K562 (cell line): ENCODE measurements around the gene ENG. TPM values are rescaled to one million over a fixed set of nuclear protein-coding genes. Genes with fewer than 3 reads are reported as not detected.

Source experiments
- ATAC-seq: fragments of 200-7000 bp; cut with Tn5 transposase; 3 replicates; pipeline ENCODE4 v1.9.1; 2020; ENCODE audit warnings: moderate library complexity
- BruUV-seq: library from RNA; stranded (reverse); fragments of 400-500 nt; replicated peaks from 2 replicates; lab custom pipeline; 2021; lab: Mats Ljungman, UMichigan
- CTCF ChIA-PET: fragments of 300-600 bp; formaldehyde crosslinking; extraction: SDS; loops from one replicate; lab custom pipeline; 2021; ENCODE audit warnings: low intra/inter-chr PET ratio; lab: Yijun Ruan, JAX
- POLR2A ChIA-PET: fragments of 300-600, 350-650 bp; sonication (Branson Sonifier 250); formaldehyde crosslinking; extraction: SDS; loops from one replicate; lab custom pipeline; 2021; ENCODE audit warnings: antibody characterized with exemption, inconsistent platforms; lab: Yijun Ruan, JAX
- DNase-seq, 4 experiments: peaks; one replicate each; pipeline versions ENCODE4 v3.0.0 to v3.0.0-alpha.2; 2011 to 2018; ENCODE audit warnings: low spot score in 3 of 4, mixed read lengths in 3 of 4; ENCODE audit errors: extremely low read depth in 1 of 4
- FAIRE-seq: peaks from 2 replicates; lab custom pipeline; 2011; peaks lifted over from hg19 to GRCh38; lab: Jason Lieb, UNC
- H2AFZ ChIP-seq: 2 replicates; pipeline ENCODE4 v1.6.0; 2011; ENCODE audit warnings: low read depth, low read length, control low read depth, inconsistent platforms
- H3K27ac ChIP-seq: fragments of 200-600 bp; 3 replicates; pipeline ENCODE4 v1.8.0; 2011; ENCODE audit warnings: low read depth, mild to moderate bottlenecking, control low read depth, inconsistent platforms, low read length, moderate library complexity, mixed read lengths; ENCODE audit errors: extremely low read depth
- H3K27me3 ChIP-seq, 2 experiments: fragments of 300-600 bp in 1 of 2; 2 replicates in 1 of 2; 3 replicates in 1 of 2; pipeline versions ENCODE4 v1.6.0 to v1.8.0; 2011; ENCODE audit warnings: inconsistent platforms in 2 of 2, low read length in 2 of 2, mild to moderate bottlenecking in 1 of 2, mixed read lengths in 1 of 2, moderate library complexity in 1 of 2; ENCODE audit not compliant: control insufficient read depth in 2 of 2, insufficient read depth in 2 of 2
- H3K36me3 ChIP-seq: fragments of 300-600 bp; 3 replicates; pipeline ENCODE4 v1.8.0; 2011; ENCODE audit warnings: mild to moderate bottlenecking, low read length, inconsistent platforms; ENCODE audit not compliant: control insufficient read depth, insufficient read depth
- H3K4me1 ChIP-seq, 2 experiments: fragments of 200-600 bp in 1 of 2; replicated peaks in 1 of 2; 2 replicates in 1 of 2; 3 replicates in 1 of 2; pipeline versions ENCODE4 v1.5.1 to v1.8.0; 2011; ENCODE audit warnings: inconsistent platforms in 2 of 2, low read length in 2 of 2, mild to moderate bottlenecking in 1 of 2, mixed read lengths in 1 of 2, moderate library complexity in 1 of 2; ENCODE audit not compliant: control insufficient read depth in 2 of 2, insufficient read depth in 2 of 2
- H3K4me2 ChIP-seq: 2 replicates; pipeline ENCODE4 v1.6.1; 2011; ENCODE audit warnings: low read length, control low read depth, inconsistent platforms, mixed read lengths; ENCODE audit not compliant: insufficient read depth
- H3K4me3 ChIP-seq: fragments of 200-600 bp; sonication (generic), shearing (Covaris generic); 2 replicates; pipeline ENCODE4 v1.5.1; 2016; ENCODE audit warnings: control low read depth, inconsistent platforms
- H3K79me2 ChIP-seq: fragments of 200-600 bp; 3 replicates; pipeline ENCODE4 v1.8.0; 2011; ENCODE audit warnings: low read length, inconsistent platforms; ENCODE audit not compliant: control insufficient read depth, insufficient read depth
- H3K9ac ChIP-seq, 2 experiments: 2 replicates each; pipeline versions ENCODE4 v1.6.0 to v1.6.1; 2011; ENCODE audit warnings: low read depth in 2 of 2, low read length in 2 of 2, control low read depth in 1 of 2, inconsistent platforms in 1 of 2, mild to moderate bottlenecking in 1 of 2, mixed read lengths in 1 of 2; ENCODE audit not compliant: insufficient read depth in 1 of 2
- H3K9me1 ChIP-seq: one replicate; pipeline ENCODE4 v1.6.0; 2011; ENCODE audit warnings: inconsistent platforms, mild to moderate bottlenecking, low read length, moderate library complexity; ENCODE audit not compliant: control insufficient read depth, insufficient read depth
- H3K9me3 ChIP-seq: replicated peaks from 2 replicates; pipeline ENCODE4 v1.5.1; 2011; ENCODE audit warnings: low read depth, low read length, inconsistent platforms; ENCODE audit not compliant: control insufficient read depth, insufficient read depth
- H4K20me1 ChIP-seq: replicated peaks from 2 replicates; pipeline ENCODE4 v1.6.1; 2011; ENCODE audit warnings: low read length, inconsistent platforms, mixed read lengths; ENCODE audit not compliant: control insufficient read depth, insufficient read depth
- C11orf30 ChIP-seq: fragments of 450-650 bp; IDR thresholded peaks from 2 replicates; pipeline ENCODE4 v1.6.1; 2016; ENCODE audit warnings: low read depth, mild to moderate bottlenecking
- ELK1 ChIP-seq: sonication (generic); formaldehyde crosslinking; IDR thresholded peaks from 2 replicates; pipeline ENCODE4 v1.8.1; 2022; ENCODE audit warnings: missing genetic modification reagents
- JUNB ChIP-seq: fragments of 450-650 bp; formaldehyde crosslinking; conservative IDR thresholded peaks from 2 replicates; pipeline ENCODE4 v1.4.0; 2020; ENCODE audit warnings: mild to moderate bottlenecking
- TFAP4 ChIP-seq: sonication (generic); formaldehyde crosslinking; IDR thresholded peaks from 2 replicates; pipeline ENCODE4 v1.8.0; 2022; ENCODE audit warnings: missing genetic modification reagents, mild to moderate bottlenecking, moderate library complexity, borderline replicate concordance
- TSHZ1 ChIP-seq: fragments of 250-450 bp; sonication (Bioruptor Pico); IDR thresholded peaks from 2 replicates; pipeline ENCODE4 v1.4.0; 2020; ENCODE audit warnings: mild to moderate bottlenecking, moderate library complexity
- WGBS: fragments of 100-300 bp; shearing (Covaris generic); methylation state at CpG from one replicate; pipeline ENCODE4 v1.1.6; 2016; ENCODE audit warnings: low coverage, mixed read lengths; ENCODE audit not compliant: insufficient coverage; ENCODE audit errors: missing lambda C conversion rate; 5-methylcytosine and 5-hydroxymethylcytosine counted together
- in situ Hi-C: fragments of 300-500 bp; cut with MboI; formaldehyde crosslinking; loops from 4 replicates; pipeline ENCODE4 v1.15.0; 2018; ENCODE audit warnings: inconsistent platforms, mixed read lengths
- intact Hi-C: fragments of 100-400 bp; cut with micrococcal nuclease; formaldehyde crosslinking; loops from 2 replicates; pipeline ENCODE4 v1.14.2; 2022
- polyA plus RNA-seq, 8 experiments: library from polyadenylated mRNA; depleted of rRNA in 4 of 8; stranded (reverse) in 5 of 8; unstranded in 3 of 8; fragments of >200 nt; fragmentation: Nextera tagmentation in 2 of 8; fragmentation: Illumina TruSeq in 1 of 8; extraction: Ambion mirVana in 2 of 8; extraction: Trizol in 1 of 8; gene quantifications; 2 replicates each; pipeline versions ENCODE4 v1.2.1 to v1.2.3, GENCODE V29; 2011 to 2014; ENCODE audit warnings: inconsistent platforms in 1 of 8, missing spikeins in 1 of 8
- total RNA-seq, 7 experiments: library from RNA; depleted of rRNA in 6 of 7; stranded (reverse); fragments of >200 nt in 6 of 7; fragmentation: Illumina TruSeq in 2 of 7; extraction: Trizol in 2 of 7; gene quantifications; 2 replicates each; pipeline versions ENCODE4 v1.2.1 to v1.2.3, GENCODE V29; 2011 to 2021; ENCODE audit warnings: low replicate concordance in 1 of 7

The ENG gene
- total and polyA plus RNA-seq, 9 of the 15 experiments (the other 6 are each of a cell fraction or from before 2014, with no cell fraction given), result 0.04 to 0.40 (median 0.14) TPM; not detected in 1

- BruUV-seq, result no TSS peak
- H3K79me2 ChIP-seq, result no peaks in the 10 kb centered on the region
- DNase-seq, result no peak
- peak overlapping the region; percentile 67 for H2AFZ ChIP-seq
- H3K36me3 ChIP-seq, result no peaks in the 10 kb centered on the region
- peak overlapping the region in 1 of 2 experiments; percentile 57; a peak in 2 of 4 replicates for H3K9ac ChIP-seq
- no peaks in the 10 kb centered on the region for H3K27me3 ChIP-seq
- ATAC-seq, result 0 out of 3 replicates have a peak, but pooled peaks have one; percentile 24
- FAIRE-seq, result no peak
- H4K20me1 ChIP-seq, result no peaks in the 10 kb centered on the region
- ChIA-PET POLR2A (interaction anchor here (0.8 kb wide), 1 partner anchor 9 kb away, joined by 5 read pairs; no protein-coding TSS in a partner anchor), CTCF (interaction anchor here (0.5 kb wide), 1 partner anchor 24 kb away, joined by 4 read pairs; no protein-coding TSS in a partner anchor)
- H3K4me2 ChIP-seq, result no peak overlapping the region
- WGBS, result 30% methylated on average over 7 of the region's 17 CpGs
- no peak overlapping the region for H3K27ac ChIP-seq
- in situ Hi-C loops, result no loop called here
- H3K9me1 ChIP-seq, result no peaks in the 10 kb centered on the region
- H3K9me3 ChIP-seq, result no peaks in the 10 kb centered on the region
- intact Hi-C loops, result no loop called here
- H3K4me3 ChIP-seq, result no peak overlapping the region
- H3K4me1 ChIP-seq, result peaks cover 0 to 20% of the 10 kb centered on the region in 2 experiments; a peak in 4 of 5 replicates
- no peak for TF ChIP-seq C11orf30
- no peak for TF ChIP-seq TSHZ1 (CRISPR knock-in tag)
- no peak for TF ChIP-seq JUNB (CRISPR knock-in tag)
- TF ChIP-seq ELK1 (CRISPR knock-in tag), result no peak
- 0 out of 2 replicates have a peak, but pooled peaks have one; percentile 2 for TF ChIP-seq TFAP4 (CRISPR knock-in tag)
These were observed 18.4 kb downstream of the ENG start for GRCh38 chr9:127835991-127836516.
